ENCODE results near the gene MVB12B.

DNA sequence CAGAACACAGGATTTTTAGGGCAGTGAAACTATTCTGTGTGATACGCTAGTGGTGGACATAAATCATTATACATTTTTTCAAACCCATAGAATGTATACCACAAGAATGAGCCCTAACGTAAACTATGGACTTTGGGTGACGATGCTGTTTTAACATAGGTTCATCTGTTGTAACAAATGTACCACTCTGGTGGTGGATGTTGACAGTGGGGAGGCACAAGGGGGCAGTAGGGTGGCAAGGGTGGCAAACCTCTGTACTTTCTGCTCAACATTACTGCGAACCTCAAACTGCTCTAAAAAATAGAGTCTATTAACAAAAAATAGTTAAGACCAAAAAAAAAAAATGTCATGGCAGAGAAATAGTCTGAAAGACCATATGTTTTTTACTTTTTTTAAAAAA lies 9.1 kb upstream of the MVB12B start:
- TF ChIP-seq JUND (IDR thresholded peaks at IDR 0.05) (no peak), POLR2A (IDR thresholded peaks at IDR 0.05; ENCODE audit: borderline replicate concordance, extremely low read depth, insufficient read depth, insufficient read length) (no peak)

Measured in HCT116 (cell line).